SK-N-SH (cell line): ENCODE measurements around the gene CLEC16A.

Source experiments
- CHD2 ChIP-seq: fragments of 150-350 bp; IDR thresholded peaks from 2 replicates; pipeline ENCODE4 v1.6.1; 2018; ENCODE audit warnings: low read length; ENCODE audit not compliant: partially characterized antibody
- ELF1 ChIP-seq: IDR thresholded peaks from 2 replicates; pipeline ENCODE4 v1.4.0; 2012
- EZH2phosphoT487 ChIP-seq: fragments of 200-600 bp; sonication (generic); IDR thresholded peaks from 2 replicates; pipeline ENCODE4 v1.6.1; 2017; ENCODE audit warnings: low read depth, mixed run types, mild to moderate bottlenecking, antibody characterized with exemption, moderate library complexity, borderline replicate concordance
- FOXM1 ChIP-seq: IDR thresholded peaks from 2 replicates; pipeline ENCODE4 v1.4.0; 2012; ENCODE audit warnings: low read depth, mild to moderate bottlenecking
- GATA2 ChIP-seq: sonication (generic); formaldehyde crosslinking; IDR thresholded peaks from 2 replicates; pipeline ENCODE4 v1.5.0; 2020; ENCODE audit warnings: mild to moderate bottlenecking, missing genetic modification reagents
- MXI1 ChIP-seq: IDR thresholded peaks from 2 replicates; pipeline ENCODE4 v1.6.1; 2012; ENCODE audit warnings: mild to moderate bottlenecking, low read depth, low read length, improper control_type of control experiment
- POLR2AphosphoS5 ChIP-seq: IDR thresholded peaks from 2 replicates; pipeline ENCODE4 v1.6.1; 2012; ENCODE audit warnings: low read depth, low read length
- RCOR1 ChIP-seq: fragments of 150-350 bp; IDR thresholded peaks from 2 replicates; pipeline ENCODE4 v1.6.1; 2017; ENCODE audit warnings: antibody characterized with exemption, low read length
- RFX5 ChIP-seq: IDR thresholded peaks from 2 replicates; pipeline ENCODE4 v1.6.1; 2012; ENCODE audit warnings: mild to moderate bottlenecking, improper control_type of control experiment, low read length
- TAF1 ChIP-seq: IDR thresholded peaks from 2 replicates; pipeline ENCODE4 v1.6.1; 2012; ENCODE audit warnings: low read depth, mild to moderate bottlenecking, low read length, moderate library complexity, borderline replicate concordance
- TEAD4 ChIP-seq: IDR thresholded peaks from 2 replicates; pipeline ENCODE4 v1.4.0; 2012; ENCODE audit warnings: mild to moderate bottlenecking, borderline replicate concordance; ENCODE audit not compliant: insufficient read depth
- TF ChIP-seq, protein P1 (sequence below): fragments of 200-600 bp; sonication (generic); IDR thresholded peaks from 2 replicates; pipeline ENCODE4 v1.6.1; 2017; ENCODE audit warnings: antibody characterized with exemption, mild to moderate bottlenecking, moderate library complexity
- TF ChIP-seq, protein P2 (sequence below): IDR thresholded peaks from 2 replicates; pipeline ENCODE4 v1.4.0; 2012; ENCODE audit warnings: low read depth

DNA sequence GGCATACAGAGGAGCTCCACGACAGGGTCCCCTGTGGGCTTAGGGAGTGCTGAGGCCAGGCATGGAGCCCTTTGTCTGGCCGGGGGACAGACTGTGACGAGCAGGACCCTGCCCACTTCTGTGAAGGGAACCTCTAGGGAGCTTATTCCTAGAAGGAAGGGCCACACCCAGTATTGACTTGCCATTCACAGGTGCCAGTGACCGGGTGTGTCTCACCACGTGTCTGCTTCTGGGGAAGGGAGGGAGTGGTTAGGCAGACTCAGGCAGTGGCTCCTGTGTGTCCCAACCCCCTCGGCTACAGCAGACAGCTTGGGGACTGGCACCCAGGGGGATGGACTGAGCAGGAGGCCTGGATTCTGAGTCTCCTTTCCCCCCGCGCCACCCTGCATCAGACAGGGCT lies 254.5 kb downstream of the CLEC16A start:
- TF ChIP-seq EZH2phosphoT487, result no peak
- TF ChIP-seq, protein P1, sequence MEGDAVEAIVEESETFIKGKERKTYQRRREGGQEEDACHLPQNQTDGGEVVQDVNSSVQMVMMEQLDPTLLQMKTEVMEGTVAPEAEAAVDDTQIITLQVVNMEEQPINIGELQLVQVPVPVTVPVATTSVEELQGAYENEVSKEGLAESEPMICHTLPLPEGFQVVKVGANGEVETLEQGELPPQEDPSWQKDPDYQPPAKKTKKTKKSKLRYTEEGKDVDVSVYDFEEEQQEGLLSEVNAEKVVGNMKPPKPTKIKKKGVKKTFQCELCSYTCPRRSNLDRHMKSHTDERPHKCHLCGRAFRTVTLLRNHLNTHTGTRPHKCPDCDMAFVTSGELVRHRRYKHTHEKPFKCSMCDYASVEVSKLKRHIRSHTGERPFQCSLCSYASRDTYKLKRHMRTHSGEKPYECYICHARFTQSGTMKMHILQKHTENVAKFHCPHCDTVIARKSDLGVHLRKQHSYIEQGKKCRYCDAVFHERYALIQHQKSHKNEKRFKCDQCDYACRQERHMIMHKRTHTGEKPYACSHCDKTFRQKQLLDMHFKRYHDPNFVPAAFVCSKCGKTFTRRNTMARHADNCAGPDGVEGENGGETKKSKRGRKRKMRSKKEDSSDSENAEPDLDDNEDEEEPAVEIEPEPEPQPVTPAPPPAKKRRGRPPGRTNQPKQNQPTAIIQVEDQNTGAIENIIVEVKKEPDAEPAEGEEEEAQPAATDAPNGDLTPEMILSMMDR, result no peak
- TF ChIP-seq RFX5, result no peak
- TF ChIP-seq GATA2 (CRISPR knock-in tag), result no peak
- TF ChIP-seq, protein P2, sequence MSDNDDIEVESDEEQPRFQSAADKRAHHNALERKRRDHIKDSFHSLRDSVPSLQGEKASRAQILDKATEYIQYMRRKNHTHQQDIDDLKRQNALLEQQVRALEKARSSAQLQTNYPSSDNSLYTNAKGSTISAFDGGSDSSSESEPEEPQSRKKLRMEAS, result no peak
- no peak for TF ChIP-seq MXI1
- TF ChIP-seq TAF1, result no peak
- no peak for TF ChIP-seq RCOR1
- no peak for TF ChIP-seq TEAD4
- no peak for TF ChIP-seq FOXM1
- TF ChIP-seq CHD2, result no peak
- TF ChIP-seq POLR2AphosphoS5, result no peak
- no peak for TF ChIP-seq ELF1
